Measurements from ENCODE around the gene TMEM147. TPM values are rescaled to one million over a fixed set of nuclear protein-coding genes. Genes with fewer than 3 reads are reported as not detected.

TMEM147 gene, protein sequence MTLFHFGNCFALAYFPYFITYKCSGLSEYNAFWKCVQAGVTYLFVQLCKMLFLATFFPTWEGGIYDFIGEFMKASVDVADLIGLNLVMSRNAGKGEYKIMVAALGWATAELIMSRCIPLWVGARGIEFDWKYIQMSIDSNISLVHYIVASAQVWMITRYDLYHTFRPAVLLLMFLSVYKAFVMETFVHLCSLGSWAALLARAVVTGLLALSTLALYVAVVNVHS
- 132 and 134 TPM in 2 replicates for total RNA-seq

DNA sequence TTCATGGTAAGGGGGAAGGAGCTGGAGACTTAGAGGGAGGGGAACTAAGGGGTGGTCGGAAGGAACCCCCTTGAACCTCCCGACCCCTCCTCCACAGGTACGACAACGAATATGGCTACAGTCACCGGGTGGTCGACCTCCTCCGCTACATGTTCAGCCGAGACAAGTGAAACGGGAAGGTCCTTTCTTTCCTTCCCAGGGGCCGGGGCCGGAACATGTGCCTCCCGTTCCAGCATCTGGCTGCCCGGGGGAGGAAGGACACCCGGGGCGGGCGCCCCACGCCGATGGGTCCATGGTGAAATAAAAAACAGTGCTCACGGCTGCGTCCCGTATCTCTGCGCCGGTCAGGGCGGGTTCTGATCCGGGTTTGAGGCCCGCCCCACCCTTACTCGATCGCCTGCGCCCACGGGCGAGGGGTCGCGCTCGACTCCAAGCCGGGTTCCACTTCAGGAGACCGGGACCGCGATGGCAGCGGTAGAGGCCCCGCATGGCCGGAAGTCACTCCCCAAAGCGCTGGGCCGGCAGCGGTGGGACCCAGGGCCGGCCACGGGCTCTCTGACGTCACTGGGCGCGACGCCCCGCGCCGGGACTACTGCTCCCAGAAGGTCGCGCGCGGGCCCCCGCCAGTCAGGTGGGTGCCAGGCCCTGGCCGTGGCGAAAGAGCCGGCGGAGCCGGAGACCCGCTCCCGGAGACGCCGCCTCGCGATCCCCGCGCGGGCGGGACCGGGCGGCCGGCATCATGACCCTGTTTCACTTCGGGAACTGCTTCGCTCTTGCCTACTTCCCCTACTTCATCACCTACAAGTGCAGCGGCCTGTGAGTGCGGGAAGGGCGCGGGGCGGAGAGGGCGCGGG lies at the start of gene TMEM147:
Gene TMEM147 (plus strand): TSS at position 626 of the 854 bp plus-strand sequence. CDS start 114 bp downstream, at position 740.
- peaks cover 29% of the 10 kb centered on the region for H3K36me3 Mint-ChIP-seq (ENCODE audit: low read depth)
- DNase-seq = peak; percentile 96
- peak within 1 kb of the TSS; percentile 97 for H3K4me3 Mint-ChIP-seq
- H3K27me3 Mint-ChIP-seq = no peaks in the 10 kb centered on the region
- H3K4me1 Mint-ChIP-seq = peaks cover 29% of the 10 kb centered on the region
- intact Hi-C loops (cut with micrococcal nuclease) = loop anchor here (1.0 to 5.0 kb wide), 5 partner anchors 33 to 172 kb away; partner anchors contain the start of genes DMKN, HAUS5, KMT2B and RBM42
- H3K9me3 Mint-ChIP-seq = no peaks in the 10 kb centered on the region
- H3K27ac Mint-ChIP-seq = peak within 1 kb of the TSS; percentile 96

- H3K4me3 Mint-ChIP-seq = no peak overlapping the region
- intact Hi-C loops (cut with micrococcal nuclease) = no loop called here
- peaks cover 10% of the 10 kb centered on the region for H3K27me3 Mint-ChIP-seq
- no peaks in the 10 kb centered on the region for H3K36me3 Mint-ChIP-seq (ENCODE audit: low read depth)
- no peak for DNase-seq
- H3K4me1 Mint-ChIP-seq = peaks cover 9% of the 10 kb centered on the region
- H3K9me3 Mint-ChIP-seq = no peaks in the 10 kb centered on the region
- H3K27ac Mint-ChIP-seq = no peak overlapping the region
These were observed 48.0 kb upstream of the TMEM147 start for GRCh38 chr19:35497406-35497805.

DNA sequence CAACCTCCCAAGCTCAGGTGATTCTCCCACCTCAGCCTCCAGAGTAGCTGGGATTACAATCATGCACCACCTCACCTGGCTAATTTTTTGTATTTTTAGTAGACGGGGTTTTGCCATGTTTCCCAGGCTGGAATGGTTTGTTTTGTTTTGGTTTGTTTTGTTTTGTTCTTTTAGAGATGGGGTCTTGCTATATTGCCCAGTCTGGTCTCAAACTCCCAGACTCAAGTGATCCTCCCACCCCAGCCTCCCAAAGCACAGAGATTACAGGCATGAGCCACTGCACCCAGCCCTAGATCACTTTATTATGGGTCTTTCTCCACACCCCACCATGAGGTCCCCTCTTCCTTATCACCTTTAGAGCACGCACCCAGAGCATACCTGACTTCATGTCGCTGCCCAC lies 47.2 kb upstream of the TMEM147 start:
- intact Hi-C loops (cut with micrococcal nuclease) = no loop called here
- Mint-ChIP-seq H3K4me1 (peaks cover 9% of the 10 kb centered on the region), H3K27me3 (peaks cover 8% of the 10 kb centered on the region), H3K4me3 (no peak overlapping the region), H3K9me3 (no peaks in the 10 kb centered on the region), H3K36me3 (ENCODE audit: low read depth) (no peaks in the 10 kb centered on the region), H3K27ac (no peak overlapping the region)
- no peak for DNase-seq

DNA sequence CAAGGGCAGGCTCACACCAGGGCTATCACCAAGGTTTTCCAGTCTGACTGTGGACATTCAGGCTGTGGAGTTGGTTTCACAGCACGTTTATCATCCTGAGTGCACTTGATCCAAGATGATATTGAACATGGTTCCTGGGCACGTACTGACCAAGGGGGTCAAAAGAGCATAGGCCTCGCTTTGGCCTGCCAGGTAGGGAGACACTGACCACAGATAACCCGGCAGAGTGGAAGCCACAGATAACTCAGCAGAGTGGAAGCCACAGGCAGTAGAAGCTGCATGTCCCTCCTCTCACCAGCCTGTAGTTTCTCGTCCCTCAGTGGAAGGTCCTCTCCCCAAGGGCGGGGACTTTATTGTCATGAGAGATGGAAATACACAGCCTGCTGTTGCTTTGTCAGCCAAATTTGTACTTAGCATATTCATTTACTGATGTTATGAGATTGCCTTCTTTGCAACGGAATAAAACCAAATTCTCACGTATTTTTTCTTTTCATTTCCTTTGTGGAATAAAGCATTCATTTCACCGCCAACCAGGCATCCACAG lies 46.4 kb upstream of the TMEM147 start:
- Mint-ChIP-seq H3K4me3 (no peak overlapping the region), H3K9me3 (no peaks in the 10 kb centered on the region), H3K36me3 (ENCODE audit: low read depth) (no peaks in the 10 kb centered on the region), H3K27me3 (peaks cover 9% of the 10 kb centered on the region), H3K4me1 (peaks cover 9% of the 10 kb centered on the region), H3K27ac (no peak overlapping the region)
- intact Hi-C loops (cut with micrococcal nuclease) = no loop called here
- no peak for DNase-seq

DNA sequence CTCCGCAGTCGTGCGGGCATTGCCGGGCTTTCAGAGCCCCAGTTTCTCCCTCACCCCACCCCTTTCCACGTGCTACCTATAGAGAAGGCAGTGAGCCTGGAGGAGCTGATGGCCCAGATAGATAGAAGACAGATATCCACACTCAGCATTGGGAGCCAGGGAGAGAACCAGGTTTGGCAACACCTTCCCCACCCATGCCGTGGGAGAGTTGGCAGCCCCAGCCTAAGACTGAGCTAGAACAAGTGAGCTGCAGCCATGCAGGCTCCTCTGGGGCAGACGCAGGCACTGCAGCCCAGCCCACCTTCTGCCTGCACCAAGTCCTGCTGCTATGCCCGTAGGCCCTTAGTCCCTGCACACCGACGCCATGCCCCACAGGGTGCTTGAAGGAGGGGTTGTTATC lies 44.8 kb upstream of the TMEM147 start:
- intact Hi-C loops (cut with micrococcal nuclease) = no loop called here
- Mint-ChIP-seq H3K27ac (no peak overlapping the region), H3K4me1 (peaks cover 2% of the 10 kb centered on the region), H3K36me3 (ENCODE audit: low read depth) (no peaks in the 10 kb centered on the region), H3K4me3 (no peak overlapping the region), H3K9me3 (no peaks in the 10 kb centered on the region), H3K27me3 (peaks cover 15% of the 10 kb centered on the region)
- DNase-seq = no peak

GRCh38 chr19:35501684-35502083 lies 43.7 kb upstream of the TMEM147 start:
- DNase-seq = no peak
- intact Hi-C loops (cut with micrococcal nuclease) = no loop called here
- Mint-ChIP-seq H3K27ac (no peak overlapping the region), H3K36me3 (ENCODE audit: low read depth) (no peaks in the 10 kb centered on the region), H3K4me3 (no peak overlapping the region), H3K4me1 (peaks cover 2% of the 10 kb centered on the region), H3K27me3 (peaks cover 20% of the 10 kb centered on the region), H3K9me3 (no peaks in the 10 kb centered on the region)

GRCh38 chr19:35502751-35503150 lies 42.7 kb upstream of the TMEM147 start:
- Mint-ChIP-seq H3K4me3 (no peak overlapping the region), H3K9me3 (no peaks in the 10 kb centered on the region), H3K27me3 (peaks cover 28% of the 10 kb centered on the region), H3K27ac (no peak overlapping the region), H3K36me3 (ENCODE audit: low read depth) (no peaks in the 10 kb centered on the region), H3K4me1 (peaks cover 2% of the 10 kb centered on the region)
- no peak for DNase-seq
- intact Hi-C loops (cut with micrococcal nuclease) = no loop called here

GRCh38 chr19:35506011-35506410 lies 39.4 kb upstream of the TMEM147 start:
- Mint-ChIP-seq H3K4me1 (peaks cover 11% of the 10 kb centered on the region), H3K36me3 (ENCODE audit: low read depth) (no peaks in the 10 kb centered on the region), H3K27me3 (peaks cover 54% of the 10 kb centered on the region), H3K9me3 (no peaks in the 10 kb centered on the region), H3K4me3 (no peak overlapping the region), H3K27ac (no peak overlapping the region)
- intact Hi-C loops (cut with micrococcal nuclease) = no loop called here
- no peak for DNase-seq

- no peak for DNase-seq
- peaks cover 57% of the 10 kb centered on the region for H3K27me3 Mint-ChIP-seq
These were observed 37.9 kb upstream of the TMEM147 start for GRCh38 chr19:35507561-35507960.

DNA sequence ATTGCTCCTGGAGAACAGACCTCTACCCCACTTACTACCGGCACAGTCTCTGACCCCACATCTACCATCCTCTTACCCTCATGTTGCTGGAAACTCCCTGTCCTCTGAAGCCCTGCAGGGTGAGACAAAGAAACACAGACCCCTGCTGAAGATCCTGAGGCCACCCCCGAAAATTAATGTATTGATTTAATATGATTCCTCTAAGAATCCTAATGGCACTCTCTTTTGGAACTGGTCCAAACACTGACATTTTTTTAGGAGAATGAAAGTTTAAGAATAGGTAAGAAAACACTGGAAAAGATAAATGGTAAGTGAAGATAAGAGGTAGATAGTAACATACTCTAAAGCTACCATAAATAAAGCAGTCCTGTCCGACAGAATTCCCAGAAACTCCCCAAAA lies 37.3 kb upstream of the TMEM147 start:
- Mint-ChIP-seq H3K27me3 (peaks cover 61% of the 10 kb centered on the region), H3K9me3 (no peaks in the 10 kb centered on the region), H3K36me3 (ENCODE audit: low read depth) (no peaks in the 10 kb centered on the region), H3K4me3 (no peak overlapping the region), H3K27ac (no peak overlapping the region), H3K4me1 (peaks cover 9% of the 10 kb centered on the region)
- no peak for DNase-seq
- intact Hi-C loops (cut with micrococcal nuclease) = no loop called here

More at GRCh38 chr19:35507561-35507960, 37.9 kb upstream of the TMEM147 start:
- no peak overlapping the region for H3K27ac Mint-ChIP-seq
- intact Hi-C loops (cut with micrococcal nuclease) = no loop called here
- H3K4me3 Mint-ChIP-seq = no peak overlapping the region
- peaks cover 9% of the 10 kb centered on the region for H3K4me1 Mint-ChIP-seq
- H3K36me3 Mint-ChIP-seq (ENCODE audit: low read depth) = no peaks in the 10 kb centered on the region
- H3K9me3 Mint-ChIP-seq = no peaks in the 10 kb centered on the region

- Mint-ChIP-seq H3K4me1 (peaks cover 9% of the 10 kb centered on the region), H3K36me3 (ENCODE audit: low read depth) (no peaks in the 10 kb centered on the region), H3K9me3 (no peaks in the 10 kb centered on the region), H3K27ac (no peak overlapping the region), H3K4me3 (peak overlapping the region; percentile 62), H3K27me3 (peaks cover 61% of the 10 kb centered on the region)
- peak; percentile 73 for DNase-seq
- intact Hi-C loops (cut with micrococcal nuclease) = no loop called here
These were observed 36.3 kb upstream of the TMEM147 start for GRCh38 chr19:35509018-35509652.

GRCh38 chr19:35509861-35510625 lies 35.4 kb upstream of the TMEM147 start:
- H3K4me1 Mint-ChIP-seq = peaks cover 9% of the 10 kb centered on the region
- H3K9me3 Mint-ChIP-seq = no peaks in the 10 kb centered on the region
- H3K27me3 Mint-ChIP-seq = peaks cover 60% of the 10 kb centered on the region
- DNase-seq = peak; percentile 91
- no peak overlapping the region for H3K27ac Mint-ChIP-seq
- peak overlapping the region; percentile 62 for H3K4me3 Mint-ChIP-seq
- intact Hi-C loops (cut with micrococcal nuclease) = loop anchor here (1.0 to 5.0 kb wide), 2 partner anchors 37 to 82 kb away; partner anchors contain the start of gene TMEM147
- H3K36me3 Mint-ChIP-seq (ENCODE audit: low read depth) = no peaks in the 10 kb centered on the region

- H3K27ac Mint-ChIP-seq = no peak overlapping the region
- intact Hi-C loops (cut with micrococcal nuclease) = loop anchor here (1.0 to 5.0 kb wide), 2 partner anchors 37 to 82 kb away; partner anchors contain the start of gene TMEM147
- peaks cover 57% of the 10 kb centered on the region for H3K27me3 Mint-ChIP-seq
- H3K4me3 Mint-ChIP-seq = no peak overlapping the region
- DNase-seq = no peak
- H3K4me1 Mint-ChIP-seq = peaks cover 9% of the 10 kb centered on the region
- no peaks in the 10 kb centered on the region for H3K9me3 Mint-ChIP-seq
- H3K36me3 Mint-ChIP-seq (ENCODE audit: low read depth) = no peaks in the 10 kb centered on the region
These were observed 34.8 kb upstream of the TMEM147 start for GRCh38 chr19:35510626-35510964.
